GM18951 (cell line): ENCODE data around the gene TOP1.

Experiments
- POLR2A ChIP-seq: IDR thresholded peaks from 4 replicates; pipeline ENCODE4 v1.6.1; 2011; ENCODE audit warnings: mild to moderate bottlenecking; ENCODE audit not compliant: insufficient read length, insufficient read depth; ENCODE audit errors: extremely low read depth
- in situ Hi-C: fragments of 300-500 bp; cut with MboI; formaldehyde crosslinking; loops from one replicate; pipeline ENCODE4 v1.12.0; 2022; ENCODE audit warnings: low sequenced_read_pairs, mixed read lengths, inconsistent platforms; ENCODE audit not compliant: unreplicated experiment

Gene TOP1

GRCh38 chr20:41028359-41029149 is at the start of gene TOP1:
TOP1 (plus strand) TSS chr20:41028822; CDS start chr20:41029068, 246 bp downstream.
- TF ChIP-seq POLR2A = peak; percentile 97
- in situ Hi-C loops = no loop called here

GRCh38 chr20:40979247-40979646 is 49.4 kb upstream of the TOP1 start:
- in situ Hi-C loops = loop anchor here (10.0 kb wide), 1 partner anchor 356 kb away; no protein-coding TSS in a partner anchor
- TF ChIP-seq POLR2A = no peak

GRCh38 chr20:40980106-40980827 is 48.4 kb upstream of the TOP1 start:
- in situ Hi-C loops = no loop called here
- no peak for TF ChIP-seq POLR2A

- no peak for TF ChIP-seq POLR2A
- in situ Hi-C loops = no loop called here
Measured at GRCh38 chr20:40980828-40981310, 47.8 kb upstream of the TOP1 start.

GRCh38 chr20:40982415-40983145 is 46.0 kb upstream of the TOP1 start:
- no peak for TF ChIP-seq POLR2A
- in situ Hi-C loops = no loop called here

DNA sequence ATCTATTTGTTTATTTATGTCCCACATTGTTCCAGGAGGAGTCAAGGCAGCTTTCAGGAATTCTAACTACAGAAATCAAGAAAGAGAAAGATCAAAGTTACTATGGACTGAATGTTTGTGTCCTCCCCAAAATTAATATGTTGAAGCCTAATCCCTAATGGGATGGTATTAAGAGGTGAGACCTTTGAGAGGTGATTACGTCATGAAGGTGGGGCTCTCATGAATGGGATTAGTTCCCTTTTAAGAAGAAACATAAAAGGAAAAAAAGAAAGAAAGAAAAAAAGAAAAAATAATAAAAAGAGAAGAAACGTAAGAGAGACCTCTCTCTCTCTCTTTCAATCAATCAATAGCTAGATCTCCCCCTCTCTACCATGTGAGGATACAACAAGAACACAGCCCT is 44.7 kb upstream of the TOP1 start:
- no peak for TF ChIP-seq POLR2A
- in situ Hi-C loops = no loop called here

GRCh38 chr20:40984496-40984895 is 44.1 kb upstream of the TOP1 start:
- no peak for TF ChIP-seq POLR2A
- in situ Hi-C loops = no loop called here

GRCh38 chr20:40986774-40987173 is 41.8 kb upstream of the TOP1 start:
- in situ Hi-C loops = no loop called here
- no peak for TF ChIP-seq POLR2A

DNA sequence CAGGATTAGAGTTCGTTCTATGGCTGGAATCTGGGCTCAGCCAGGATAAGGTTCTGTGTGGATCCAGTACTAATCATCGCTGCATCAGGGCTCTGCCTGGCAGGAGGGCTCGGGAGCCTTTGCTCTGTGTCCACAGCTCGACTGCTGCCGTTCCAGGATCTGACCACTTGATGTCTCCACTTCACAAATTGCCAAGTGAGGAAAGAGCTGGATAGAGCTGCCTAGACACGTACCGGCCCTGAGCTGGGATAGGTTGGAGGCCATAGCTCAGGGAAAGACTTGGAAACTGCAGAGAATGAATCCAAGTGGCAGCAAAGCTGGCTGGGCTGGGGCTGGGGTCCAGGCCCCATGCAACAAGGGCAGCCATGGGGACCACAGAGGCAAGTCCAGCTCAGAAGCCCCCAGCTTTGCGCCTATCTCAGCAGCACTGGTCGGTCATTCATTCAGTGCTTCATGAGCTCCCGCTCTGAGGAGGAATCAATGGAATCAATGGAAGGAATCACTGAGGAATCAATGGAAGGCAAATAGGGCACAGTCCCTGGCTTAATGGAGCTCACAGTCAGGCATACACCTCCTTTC is 38.0 kb upstream of the TOP1 start:
- no peak for TF ChIP-seq POLR2A
- in situ Hi-C loops = no loop called here

- TF ChIP-seq POLR2A = peak; percentile 47
- in situ Hi-C loops = no loop called here
Measured at GRCh38 chr20:40991181-40991889, 37.3 kb upstream of the TOP1 start.

DNA sequence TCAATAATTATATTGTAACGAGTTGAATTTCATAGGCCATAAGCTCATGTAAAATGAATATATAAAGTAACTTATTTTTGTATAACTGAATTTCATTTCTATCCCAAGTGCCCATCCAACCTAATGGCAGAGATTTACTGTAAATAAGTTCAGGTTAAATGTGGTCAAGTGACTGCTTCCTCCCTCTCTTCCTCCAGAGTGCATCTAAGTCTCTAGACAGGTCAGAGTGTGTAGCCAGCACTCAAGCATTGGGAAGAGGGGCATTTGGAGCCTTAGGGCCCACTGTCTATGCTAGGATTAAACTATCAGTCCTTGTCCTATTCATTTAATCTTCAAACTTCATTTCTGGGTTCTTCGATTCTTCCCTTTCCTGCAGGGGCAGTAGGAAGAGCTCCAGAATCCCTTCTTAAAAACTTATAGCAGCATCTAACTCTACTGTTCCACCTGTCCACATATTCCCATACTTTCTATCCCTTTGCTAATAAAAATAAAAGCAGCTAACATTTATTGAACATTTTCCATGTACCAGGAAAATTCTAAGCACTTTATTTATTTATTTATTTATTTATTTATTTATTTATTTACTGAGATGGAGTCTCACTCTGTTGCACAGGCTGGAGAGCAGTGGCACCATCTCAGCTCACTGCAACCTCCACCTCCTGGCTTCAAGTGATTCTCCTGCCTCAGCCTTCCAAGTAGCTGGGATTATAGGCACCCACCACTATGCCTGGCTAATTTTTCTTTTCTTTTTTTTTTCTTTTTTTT is 36.1 kb upstream of the TOP1 start:
- TF ChIP-seq POLR2A = no peak
- in situ Hi-C loops = no loop called here
